ENCODE measurements around the gene ADCYAP1R1. TPM values are rescaled to one million over a fixed set of nuclear protein-coding genes. Genes with fewer than 3 reads are reported as not detected.

The ADCYAP1R1 gene
- total RNA-seq, 1 experiment from 2014 or later: 0.12 TPM

DNA sequence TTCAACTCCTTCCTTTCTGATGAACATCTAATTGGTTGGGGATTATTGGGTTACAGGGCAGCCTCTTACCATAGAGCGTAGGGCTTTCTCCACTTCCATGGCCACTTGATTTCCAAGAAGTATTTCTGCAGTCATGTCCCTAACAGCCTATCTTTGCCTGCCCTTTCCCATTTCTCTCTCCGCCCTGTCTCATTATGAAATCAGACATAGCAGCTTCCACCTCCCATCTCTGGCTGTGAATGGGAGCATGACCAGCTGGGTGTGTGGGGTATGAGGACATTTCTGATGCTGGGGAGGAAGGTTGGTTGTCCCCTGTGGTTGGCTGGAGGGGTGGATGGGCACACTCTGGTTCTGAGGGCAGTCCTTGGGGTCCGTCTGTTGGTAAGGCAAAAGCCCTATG, 41.2 kb downstream of the ADCYAP1R1 start:
- intact Hi-C loops (cut with micrococcal nuclease): loop anchor here (10.0 kb wide), 1 partner anchor 88 kb away; no protein-coding TSS in a partner anchor
- no peak for TF ChIP-seq EZH2phosphoT487 (IDR thresholded peaks at IDR 0.05; ENCODE audit: borderline replicate concordance)
- TF ChIP-seq, protein P1, sequence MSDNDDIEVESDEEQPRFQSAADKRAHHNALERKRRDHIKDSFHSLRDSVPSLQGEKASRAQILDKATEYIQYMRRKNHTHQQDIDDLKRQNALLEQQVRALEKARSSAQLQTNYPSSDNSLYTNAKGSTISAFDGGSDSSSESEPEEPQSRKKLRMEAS (IDR thresholded peaks at IDR 0.05): no peak
- TF ChIP-seq EGR1 (IDR thresholded peaks at IDR 0.05; ENCODE audit: low read depth): no peak
- TF ChIP-seq, protein P2, sequence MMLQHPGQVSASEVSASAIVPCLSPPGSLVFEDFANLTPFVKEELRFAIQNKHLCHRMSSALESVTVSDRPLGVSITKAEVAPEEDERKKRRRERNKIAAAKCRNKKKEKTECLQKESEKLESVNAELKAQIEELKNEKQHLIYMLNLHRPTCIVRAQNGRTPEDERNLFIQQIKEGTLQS (IDR thresholded peaks at IDR 0.05): no peak
- no peak for TF ChIP-seq TCF7L2 (IDR thresholded peaks at IDR 0.05; ENCODE audit: borderline replicate concordance, extremely low read depth, insufficient read depth, insufficient read length)
- no peak for TF ChIP-seq FOSL1 (IDR thresholded peaks at IDR 0.05; ENCODE audit: low read depth)
- TF ChIP-seq ZNF274 (IDR thresholded peaks at IDR 0.05; ENCODE audit: low read depth, low read length): no peak
- no peak for TF ChIP-seq RAD21 (IDR thresholded peaks at IDR 0.05; ENCODE audit: low read depth)
- TF ChIP-seq, protein P3, sequence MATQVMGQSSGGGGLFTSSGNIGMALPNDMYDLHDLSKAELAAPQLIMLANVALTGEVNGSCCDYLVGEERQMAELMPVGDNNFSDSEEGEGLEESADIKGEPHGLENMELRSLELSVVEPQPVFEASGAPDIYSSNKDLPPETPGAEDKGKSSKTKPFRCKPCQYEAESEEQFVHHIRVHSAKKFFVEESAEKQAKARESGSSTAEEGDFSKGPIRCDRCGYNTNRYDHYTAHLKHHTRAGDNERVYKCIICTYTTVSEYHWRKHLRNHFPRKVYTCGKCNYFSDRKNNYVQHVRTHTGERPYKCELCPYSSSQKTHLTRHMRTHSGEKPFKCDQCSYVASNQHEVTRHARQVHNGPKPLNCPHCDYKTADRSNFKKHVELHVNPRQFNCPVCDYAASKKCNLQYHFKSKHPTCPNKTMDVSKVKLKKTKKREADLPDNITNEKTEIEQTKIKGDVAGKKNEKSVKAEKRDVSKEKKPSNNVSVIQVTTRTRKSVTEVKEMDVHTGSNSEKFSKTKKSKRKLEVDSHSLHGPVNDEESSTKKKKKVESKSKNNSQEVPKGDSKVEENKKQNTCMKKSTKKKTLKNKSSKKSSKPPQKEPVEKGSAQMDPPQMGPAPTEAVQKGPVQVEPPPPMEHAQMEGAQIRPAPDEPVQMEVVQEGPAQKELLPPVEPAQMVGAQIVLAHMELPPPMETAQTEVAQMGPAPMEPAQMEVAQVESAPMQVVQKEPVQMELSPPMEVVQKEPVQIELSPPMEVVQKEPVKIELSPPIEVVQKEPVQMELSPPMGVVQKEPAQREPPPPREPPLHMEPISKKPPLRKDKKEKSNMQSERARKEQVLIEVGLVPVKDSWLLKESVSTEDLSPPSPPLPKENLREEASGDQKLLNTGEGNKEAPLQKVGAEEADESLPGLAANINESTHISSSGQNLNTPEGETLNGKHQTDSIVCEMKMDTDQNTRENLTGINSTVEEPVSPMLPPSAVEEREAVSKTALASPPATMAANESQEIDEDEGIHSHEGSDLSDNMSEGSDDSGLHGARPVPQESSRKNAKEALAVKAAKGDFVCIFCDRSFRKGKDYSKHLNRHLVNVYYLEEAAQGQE (IDR thresholded peaks at IDR 0.05; ENCODE audit: low read depth): no peak
- TF ChIP-seq POLR2A (IDR thresholded peaks at IDR 0.05; ENCODE audit: borderline replicate concordance, extremely low read depth, insufficient read depth, insufficient read length): no peak
- TF ChIP-seq SP1 (IDR thresholded peaks at IDR 0.05; ENCODE audit: low read depth): no peak
- TF ChIP-seq EZH2 (IDR thresholded peaks at IDR 0.05): no peak
- TF ChIP-seq POLR2AphosphoS5 (IDR thresholded peaks at IDR 0.05; ENCODE audit: low read depth, low read length): no peak
- TF ChIP-seq ELF1 (IDR thresholded peaks at IDR 0.05; ENCODE audit: borderline replicate concordance, low read depth): no peak
- no peak for TF ChIP-seq CBX3 (IDR thresholded peaks at IDR 0.05; ENCODE audit: low read depth)
- Histone ChIP-seq H3K4me1 (ENCODE audit: control insufficient read depth in 1 of 2, insufficient read depth in 2 of 2, low read length in 2 of 2) (no peaks in the 10 kb centered on the region), H3K36me3 (ENCODE audit: control insufficient read depth in 1 of 2, insufficient read depth in 2 of 2, low read length in 2 of 2) (no peaks in the 10 kb centered on the region), H3K9ac (ENCODE audit: low read length) (no peak overlapping the region), H3K9me2 (ENCODE audit: insufficient read depth) (no peaks in the 10 kb centered on the region), H3K4me3 (replicated peaks in 1 of 2; ENCODE audit: low read depth in 1 of 2, low read length in 2 of 2) (no peak overlapping the region), H3K27ac (ENCODE audit: low read depth, low read length) (no peak overlapping the region), H3K4me2 (ENCODE audit: low read length) (no peak overlapping the region), H3K9me3 (ENCODE audit: control insufficient read depth in 1 of 2, insufficient read depth in 1 of 2, low read depth in 1 of 2, low read length in 2 of 2) (no peaks in the 10 kb centered on the region), H3K79me2 (ENCODE audit: insufficient read depth, low read length) (no peaks in the 10 kb centered on the region), H2AFZ (ENCODE audit: low read depth, low read length, poor library complexity, severe bottlenecking) (no peak overlapping the region), H3K27me3 (ENCODE audit: insufficient read depth, low read length) (peaks cover 67% of the 10 kb centered on the region), H4K20me1 (ENCODE audit: insufficient read depth) (no peaks in the 10 kb centered on the region; the same call in 1 of the 2 replicates)
- CTCF ChIA-PET: no interaction called here
- BruUV-seq (replicated peaks): no TSS peak
- RAD21 ChIA-PET (ENCODE audit: low non-redundant PET in 1 of 2, low total read pairs in 2 of 2, uncharacterized antibody in 2 of 2, unreplicated experiment in 2 of 2): no interaction called here
- POLR2A ChIA-PET: no interaction called here
- ATAC-seq (no peak), DNase-seq (ENCODE audit: low read depth, low spot score) (no peak)

Data from HCT116 (cell line).